HepG2 (cell line): ENCODE measurements around the gene TAS2R60. TPM values are rescaled to one million over a fixed set of nuclear protein-coding genes. Genes with fewer than 3 reads are reported as not detected.
"Not testable (repeated sequence)": the region's sequence is repeated elsewhere in the genome, so short reads cannot be mapped to it uniquely, and the experiment has no call there.

Source experiments
- ATAC-seq: fragments of 200-7000 bp; cut with Tn5 transposase; 3 replicates; pipeline ENCODE4 v1.9.1; 2020; ENCODE audit warnings: mild to moderate bottlenecking, moderate library complexity
- BruUV-seq: library from RNA; stranded (reverse); fragments of 400-500 nt; replicated peaks from 2 replicates; lab custom pipeline; 2021; lab: Mats Ljungman, UMichigan
- CTCF ChIA-PET: fragments of 300-600 bp; formaldehyde crosslinking; extraction: SDS; loops from one replicate; lab custom pipeline; 2021; ENCODE audit warnings: low total read pairs, inconsistent platforms, low intra/inter-chr PET ratio; lab: Yijun Ruan, JAX
- POLR2A ChIA-PET: fragments of 350-600 bp; sonication (Branson Sonifier 250); formaldehyde crosslinking; loops from one replicate; lab custom pipeline; 2020; ENCODE audit warnings: antibody characterized with exemption, inconsistent platforms; lab: Yijun Ruan, JAX
- DNase-seq: peaks from one replicate; pipeline ENCODE4 v3.0.0-alpha.2; 2015; ENCODE audit warnings: low spot score
- FAIRE-seq: peaks from 3 replicates; lab custom pipeline; 2011; peaks lifted over from hg19 to GRCh38; lab: Jason Lieb, UNC
- H2AFZ ChIP-seq: one replicate; pipeline ENCODE4 v1.6.1; 2011; ENCODE audit warnings: low read length, inconsistent platforms
- H3K27ac ChIP-seq: fragments of 300-600 bp; 3 replicates; pipeline ENCODE4 v1.8.0; 2011; ENCODE audit warnings: mixed run types, mild to moderate bottlenecking, mixed read lengths, low read length, inconsistent platforms; ENCODE audit not compliant: insufficient read depth; ENCODE audit errors: extremely low read length
- H3K27me3 ChIP-seq, 2 experiments: fragments of 200-600 bp in 1 of 2; 2 replicates in 1 of 2; 3 replicates in 1 of 2; pipeline versions ENCODE4 v1.6.0 to v1.8.0; 2011; ENCODE audit warnings: low read length in 2 of 2, mild to moderate bottlenecking in 2 of 2, moderate library complexity in 2 of 2, inconsistent platforms in 1 of 2; ENCODE audit not compliant: insufficient read depth in 2 of 2, control insufficient read depth in 1 of 2
- H3K36me3 ChIP-seq, 2 experiments: fragments of 200-600 bp in 1 of 2; replicated peaks in 1 of 2; 2 replicates in 1 of 2; 3 replicates in 1 of 2; pipeline versions ENCODE4 v1.5.1 to v1.8.0; 2011; ENCODE audit warnings: low read length in 2 of 2, inconsistent platforms in 1 of 2; ENCODE audit not compliant: insufficient read depth in 2 of 2, control insufficient read depth in 1 of 2
- H3K4me1 ChIP-seq: 2 replicates; pipeline ENCODE4 v1.5.1; 2012; ENCODE audit warnings: low read length, inconsistent platforms; ENCODE audit not compliant: insufficient read depth
- H3K4me2 ChIP-seq: 2 replicates; pipeline ENCODE4 v1.6.0; 2011; ENCODE audit warnings: low read depth, low read length, inconsistent platforms
- H3K4me3 ChIP-seq, 3 experiments: fragments of 200-600 bp in 1 of 3; sonication (generic), shearing (Covaris generic) in 1 of 3; replicated peaks in 1 of 3; 2 replicates each; pipeline ENCODE4 v1.5.1; 2011 to 2016; ENCODE audit warnings: low read length in 3 of 3, inconsistent platforms in 2 of 3, low read depth in 2 of 3, mild to moderate bottlenecking in 2 of 3, control low read depth in 1 of 3, mixed read lengths in 1 of 3; ENCODE audit not compliant: insufficient read depth in 1 of 3
- H3K79me2 ChIP-seq: one replicate; pipeline ENCODE4 v1.6.1; 2011; ENCODE audit warnings: low read length, inconsistent platforms; ENCODE audit not compliant: insufficient read depth
- H3K9ac ChIP-seq: 2 replicates; pipeline ENCODE4 v1.6.0; 2011; ENCODE audit warnings: mild to moderate bottlenecking, low read depth, low read length, inconsistent platforms; ENCODE audit not compliant: insufficient read depth
- H3K9me3 ChIP-seq: 2 replicates; pipeline ENCODE4 v1.5.1; 2012; ENCODE audit warnings: mild to moderate bottlenecking, low read length
- H4K20me1 ChIP-seq: 2 replicates; pipeline ENCODE4 v1.6.0; 2011; ENCODE audit warnings: inconsistent platforms, mild to moderate bottlenecking, low read length, moderate library complexity; ENCODE audit not compliant: insufficient read depth
- CBX1 ChIP-seq: IDR thresholded peaks from one replicate; pipeline ENCODE4 v1.6.1; 2016; ENCODE audit warnings: antibody characterized with exemption, low read depth
- CHCHD3 ChIP-seq: sonication (generic); formaldehyde crosslinking; IDR thresholded peaks from 2 replicates; pipeline ENCODE4 v1.8.0; 2022; ENCODE audit warnings: mild to moderate bottlenecking, missing genetic modification reagents, moderate library complexity
- HMG20A ChIP-seq: IDR thresholded peaks from 2 replicates; pipeline ENCODE4 v1.6.1; 2016; ENCODE audit warnings: borderline replicate concordance
- HMG20B ChIP-seq: conservative IDR thresholded peaks from 2 replicates; pipeline ENCODE4 v1.6.1; 2016; ENCODE audit warnings: missing genetic modification reagents, missing compliant biosample characterization
- NAIF1 ChIP-seq: sonication (generic); formaldehyde crosslinking; IDR thresholded peaks from 2 replicates; pipeline ENCODE4 v1.5.0; 2020; ENCODE audit warnings: mild to moderate bottlenecking, missing genetic modification reagents, borderline replicate concordance
- NCOA2 ChIP-seq: sonication (generic); formaldehyde crosslinking; IDR thresholded peaks from 2 replicates; pipeline ENCODE4 v1.8.0; 2022; ENCODE audit warnings: inconsistent platforms
- NFYB ChIP-seq: sonication (generic); formaldehyde crosslinking; IDR thresholded peaks from 2 replicates; pipeline ENCODE4 v1.4.0; 2020; ENCODE audit warnings: missing genetic modification reagents
- RFXANK ChIP-seq: IDR thresholded peaks from 2 replicates; pipeline ENCODE4 v1.6.1; 2016
- YY1 ChIP-seq: IDR thresholded peaks from 2 replicates; pipeline ENCODE4 v1.6.1; 2011; ENCODE audit warnings: low read length, low read depth, moderate library complexity, mild to moderate bottlenecking; ENCODE audit not compliant: insufficient read depth, insufficient replicate concordance
- ZNF354B ChIP-seq: sonication (generic); formaldehyde crosslinking; IDR thresholded peaks from 2 replicates; pipeline ENCODE4 v1.8.0; 2022; ENCODE audit warnings: mild to moderate bottlenecking, missing genetic modification reagents
- ZNF720 ChIP-seq: sonication (generic); formaldehyde crosslinking; IDR thresholded peaks from 2 replicates; pipeline ENCODE4 v1.4.0; 2020; ENCODE audit warnings: missing genetic modification reagents
- WGBS: methylation state at CpG from one replicate; pipeline ENCODE4 v1.1.6; 2017; ENCODE audit warnings: low lambda C conversion rate; 5-methylcytosine and 5-hydroxymethylcytosine counted together
- in situ Hi-C: cut with HindIII; loops from 2 replicates; pipeline ENCODE4 v1.10.0; 2017; ENCODE audit warnings: low pct_unique_long_range_greater_than_20kb; ENCODE audit not compliant: extremely low pct_ligation_motif_present
- intact Hi-C: fragments of 100-400 bp; cut with micrococcal nuclease; formaldehyde crosslinking; loops from one replicate; pipeline ENCODE4 v1.10.0; 2022; ENCODE audit not compliant: unreplicated experiment
- polyA plus RNA-seq, 8 experiments: library from polyadenylated mRNA; depleted of rRNA in 3 of 8; stranded (reverse) in 7 of 8; unstranded in 1 of 8; fragments of >200 nt; fragmentation: Illumina TruSeq in 4 of 8; extraction: Trizol in 4 of 8; gene quantifications; 2 replicates each; pipeline versions ENCODE4 v1.2.1 to v1.2.3, GENCODE V29; 2011 to 2016; ENCODE audit warnings: low read depth in 4 of 8, missing spikeins in 1 of 8, mixed read lengths in 1 of 8; ENCODE audit not compliant: insufficient read depth in 1 of 8
- total RNA-seq, 5 experiments: library from RNA; depleted of rRNA; stranded (reverse); fragments of >200 nt; fragmentation: Illumina TruSeq; extraction: Trizol; gene quantifications; 2 replicates each; pipeline ENCODE4 v1.2.3, GENCODE V29; 2016; ENCODE audit warnings: low read depth in 1 of 5
- TF ChIP-seq, protein P1 (sequence below): fragments of 450-650 bp; IDR thresholded peaks from 2 replicates; pipeline ENCODE4 v1.6.1; 2017; ENCODE audit warnings: mild to moderate bottlenecking
- TF ChIP-seq, protein P2 (sequence below): IDR thresholded peaks from 2 replicates; pipeline ENCODE4 v1.6.1; 2016; ENCODE audit warnings: missing biosample characterization, missing genetic modification reagents, low read depth

TAS2R60 gene
- total and polyA plus RNA-seq, 2 of the 13 experiments (the other 11 are each of a cell fraction or from before 2014, with no cell fraction given): not detected

DNA sequence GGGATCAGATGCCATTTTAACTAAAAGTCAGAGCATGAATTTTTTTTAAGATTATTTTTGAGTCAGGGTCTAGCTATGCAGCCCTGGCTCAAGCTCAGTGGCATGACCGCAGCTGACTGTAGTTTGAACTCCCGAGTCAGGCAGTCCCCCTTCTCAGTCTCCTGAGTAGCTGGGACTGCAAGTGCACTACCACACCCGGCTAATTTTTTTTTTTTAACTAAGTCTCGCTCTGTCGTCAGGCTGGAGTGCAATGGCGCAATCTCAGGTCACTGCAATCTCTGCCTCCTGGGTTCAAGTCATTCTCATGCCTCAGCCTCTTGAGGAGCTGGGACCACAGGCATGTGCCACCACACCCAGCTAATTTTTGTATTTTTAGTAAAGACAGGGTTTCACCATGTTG lies 42.2 kb downstream of the TAS2R60 start:
- Histone ChIP-seq H3K4me1 (no peaks in the 10 kb centered on the region), H3K79me2 (no peaks in the 10 kb centered on the region), H3K9me3 (no peaks in the 10 kb centered on the region), H3K27me3 (no peaks in the 10 kb centered on the region), H3K4me2 (no peak overlapping the region), H3K27ac (no peak overlapping the region), H3K9ac (no peak overlapping the region), H4K20me1 (no peaks in the 10 kb centered on the region), H2AFZ (no peak overlapping the region), H3K36me3 (no peaks in the 10 kb centered on the region), H3K4me3 (no peak overlapping the region)
- no peak for ATAC-seq
- DNase-seq: no peak
- FAIRE-seq: no peak
- TF ChIP-seq ZNF720 (CRISPR knock-in tag): no peak
- TF ChIP-seq CHCHD3 (CRISPR knock-in tag): no peak
- TF ChIP-seq NAIF1 (CRISPR knock-in tag): no peak
- TF ChIP-seq HMG20B (CRISPR knock-in tag): no peak
- TF ChIP-seq NFYB (CRISPR knock-in tag): no peak
- TF ChIP-seq, protein P1, sequence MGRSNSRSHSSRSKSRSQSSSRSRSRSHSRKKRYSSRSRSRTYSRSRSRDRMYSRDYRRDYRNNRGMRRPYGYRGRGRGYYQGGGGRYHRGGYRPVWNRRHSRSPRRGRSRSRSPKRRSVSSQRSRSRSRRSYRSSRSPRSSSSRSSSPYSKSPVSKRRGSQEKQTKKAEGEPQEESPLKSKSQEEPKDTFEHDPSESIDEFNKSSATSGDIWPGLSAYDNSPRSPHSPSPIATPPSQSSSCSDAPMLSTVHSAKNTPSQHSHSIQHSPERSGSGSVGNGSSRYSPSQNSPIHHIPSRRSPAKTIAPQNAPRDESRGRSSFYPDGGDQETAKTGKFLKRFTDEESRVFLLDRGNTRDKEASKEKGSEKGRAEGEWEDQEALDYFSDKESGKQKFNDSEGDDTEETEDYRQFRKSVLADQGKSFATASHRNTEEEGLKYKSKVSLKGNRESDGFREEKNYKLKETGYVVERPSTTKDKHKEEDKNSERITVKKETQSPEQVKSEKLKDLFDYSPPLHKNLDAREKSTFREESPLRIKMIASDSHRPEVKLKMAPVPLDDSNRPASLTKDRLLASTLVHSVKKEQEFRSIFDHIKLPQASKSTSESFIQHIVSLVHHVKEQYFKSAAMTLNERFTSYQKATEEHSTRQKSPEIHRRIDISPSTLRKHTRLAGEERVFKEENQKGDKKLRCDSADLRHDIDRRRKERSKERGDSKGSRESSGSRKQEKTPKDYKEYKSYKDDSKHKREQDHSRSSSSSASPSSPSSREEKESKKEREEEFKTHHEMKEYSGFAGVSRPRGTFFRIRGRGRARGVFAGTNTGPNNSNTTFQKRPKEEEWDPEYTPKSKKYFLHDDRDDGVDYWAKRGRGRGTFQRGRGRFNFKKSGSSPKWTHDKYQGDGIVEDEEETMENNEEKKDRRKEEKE: no peak
- no peak for TF ChIP-seq NCOA2 (CRISPR knock-in tag)
- TF ChIP-seq ZNF354B (CRISPR knock-in tag): no peak
- TF ChIP-seq CBX1: no peak
- TF ChIP-seq, protein P2, sequence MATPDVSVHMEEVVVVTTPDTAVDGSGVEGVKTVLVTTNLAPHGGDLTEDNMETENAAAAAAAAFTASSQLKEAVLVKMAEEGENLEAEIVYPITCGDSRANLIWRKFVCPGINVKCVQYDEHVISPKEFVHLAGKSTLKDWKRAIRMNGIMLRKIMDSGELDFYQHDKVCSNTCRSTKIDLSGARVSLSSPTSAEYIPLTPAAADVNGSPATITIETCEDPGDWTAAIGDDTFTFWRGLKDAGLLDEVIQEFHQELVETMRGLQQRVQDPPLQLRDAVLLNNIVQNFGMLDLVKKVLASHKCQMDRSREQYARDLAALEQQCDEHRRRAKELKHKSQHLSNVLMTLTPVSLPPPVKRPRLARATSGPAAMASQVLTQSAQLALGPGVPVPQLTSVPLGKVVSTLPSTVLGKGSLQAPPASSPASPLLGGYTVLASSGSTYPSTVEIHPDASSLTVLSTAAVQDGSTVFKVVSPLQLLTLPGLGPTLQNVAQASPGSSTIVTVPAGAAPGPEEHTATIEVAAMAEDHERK: no peak
- no peak for TF ChIP-seq HMG20A (CRISPR knock-in tag)
- no peak for TF ChIP-seq RFXANK (CRISPR knock-in tag)
- TF ChIP-seq YY1: no peak
- in situ Hi-C loops: no loop called here
- ChIA-PET POLR2A (no interaction called here), CTCF (no interaction called here)
- WGBS: 36% methylated on average over 6 of the region's 6 CpGs
- intact Hi-C loops: no loop called here
- no TSS peak for BruUV-seq

DNA sequence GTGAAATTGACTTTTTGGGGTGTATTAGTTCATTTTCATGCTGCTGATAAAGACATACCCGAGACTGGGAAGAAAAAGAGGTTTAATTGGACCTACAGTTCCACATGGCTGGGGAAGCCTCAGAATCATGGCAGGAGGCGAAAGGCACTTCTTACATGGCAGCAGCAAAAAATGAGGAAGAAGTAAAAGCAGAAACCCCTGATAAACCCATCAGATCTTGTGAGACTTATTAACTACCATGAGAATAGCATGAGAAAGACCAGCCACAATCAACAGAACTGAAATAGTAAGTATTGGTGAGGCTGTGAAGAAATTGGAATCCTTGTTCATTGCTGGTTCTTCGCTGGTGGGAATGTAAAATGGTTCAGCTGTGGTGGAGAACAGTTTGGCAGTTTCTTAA lies 43.0 kb downstream of the TAS2R60 start:
- H3K27ac ChIP-seq, H3K9ac ChIP-seq, H3K4me2 ChIP-seq, H3K36me3 ChIP-seq, H3K4me1 ChIP-seq, H3K79me2 ChIP-seq, DNase-seq, in situ Hi-C loops, ATAC-seq, H3K4me3 ChIP-seq, H3K27me3 ChIP-seq, H3K9me3 ChIP-seq, H2AFZ ChIP-seq, FAIRE-seq, BruUV-seq, H4K20me1 ChIP-seq, intact Hi-C loops, POLR2A ChIA-PET, CTCF ChIA-PET: not testable (repeated sequence)
- 51% methylated on average over 3 of the region's 3 CpGs for WGBS
